HG02678 (cell line): ENCODE results near the gene STAT5A.
"Not testable (repeated sequence)": the region's sequence is repeated elsewhere in the genome, so short reads cannot be mapped to it uniquely, and the experiment has no call there.

Experiments used
- ATAC-seq: cut with Tn5 transposase; IDR thresholded peaks from one replicate; pipeline ENCODE4 v1.9.1; 2021; ENCODE audit warnings: mild to moderate bottlenecking, moderate library complexity; ENCODE audit not compliant: unreplicated experiment

Gene STAT5A

DNA sequence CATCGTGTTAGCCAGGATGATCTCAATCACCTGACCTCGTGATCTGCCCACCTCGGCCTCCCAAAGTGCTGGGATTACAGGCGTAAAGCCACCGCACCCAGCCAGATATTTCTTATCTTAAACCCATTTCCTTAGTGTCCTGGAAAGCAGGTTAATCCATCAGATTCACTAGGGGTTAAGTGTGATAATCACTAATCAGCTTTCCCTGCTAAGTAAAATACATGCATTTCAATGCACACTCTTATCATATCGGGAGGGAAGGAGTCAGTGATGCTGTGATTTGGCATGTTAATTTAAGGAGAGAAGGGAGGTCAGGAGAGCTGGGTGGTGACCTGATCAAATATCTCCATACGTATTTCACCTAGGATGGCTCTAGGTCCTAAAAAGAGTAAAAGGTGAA is 70.8 kb downstream of the STAT5A start:
- ATAC-seq = no peak

DNA sequence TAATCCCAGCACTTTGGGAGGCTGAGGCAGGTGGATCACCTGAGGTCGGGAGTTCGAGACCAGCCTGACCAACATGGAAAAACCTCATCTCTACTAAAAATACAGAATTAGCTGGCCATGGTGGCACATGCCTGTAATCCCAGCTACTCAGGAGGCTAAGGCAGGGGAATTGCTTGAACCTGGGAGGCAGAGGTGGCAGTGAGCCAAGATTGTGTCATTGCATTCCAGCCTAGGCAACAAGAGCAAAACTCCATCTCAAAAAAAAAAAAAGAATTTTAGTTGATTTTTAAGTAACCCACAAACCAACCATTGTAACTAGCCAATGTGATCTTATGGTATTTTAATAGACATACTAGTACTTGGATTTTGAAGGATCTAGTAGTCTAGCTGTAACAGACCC is 72.1 kb downstream of the STAT5A start:
- not testable (repeated sequence) for ATAC-seq
